Stimulated activated naive B cell treated with anti-CD40 and anti-IgM and Interleukin-4, amounts not matched to agents 10 μg/mL and 1 μg/mL and 100 μg/mL, for 72 hours (primary cell): ENCODE results near the gene ZNF41.

Source experiments
- ATAC-seq, 2 donors: fragments of 150-1000 bp; cut with Tn5 transposase; replicated peaks; 2 replicates each; pipeline ENCODE4 v1.10.0; 2021; ENCODE audit warnings: moderate library complexity in 1 of 2
- DNase-seq: peaks from one replicate; pipeline ENCODE4 v3.0.0; 2021
- H3K27ac Mint-ChIP-seq: one replicate; pipeline ENCODE4 v1.8.0; 2022; ENCODE audit warnings: mild to moderate bottlenecking, mixed read lengths
- H3K27me3 Mint-ChIP-seq, 2 donors: one replicate each; pipeline ENCODE4 v1.8.0; 2022; ENCODE audit warnings: mixed read lengths in 2 of 2
- H3K36me3 Mint-ChIP-seq, 2 donors: one replicate each; pipeline ENCODE4 v1.8.0; 2022; ENCODE audit warnings: mixed read lengths in 2 of 2, mild to moderate bottlenecking in 1 of 2
- H3K4me1 Mint-ChIP-seq, 2 donors: one replicate each; pipeline ENCODE4 v1.8.0; 2022; ENCODE audit warnings: mixed read lengths in 2 of 2, mild to moderate bottlenecking in 1 of 2
- H3K4me3 Mint-ChIP-seq, 2 donors: one replicate each; pipeline ENCODE4 v1.8.0; 2022; ENCODE audit warnings: mild to moderate bottlenecking in 2 of 2, mixed read lengths in 2 of 2, moderate library complexity in 1 of 2
- H3K9me3 Mint-ChIP-seq, 2 donors: one replicate each; pipeline ENCODE4 v1.8.0; 2022; ENCODE audit warnings: mixed read lengths in 2 of 2, mild to moderate bottlenecking in 1 of 2

Gene ZNF41

GRCh38 chrX:47413179-47413594 lies 69.8 kb downstream of the ZNF41 start:
- DNase-seq (no peak), ATAC-seq (no peak)
- Mint-ChIP-seq H3K27ac (no peak overlapping the region), H3K27me3 (no peaks in the 10 kb centered on the region), H3K4me1 (no peaks in the 10 kb centered on the region), H3K36me3 (peaks cover 37 to 46% of the 10 kb centered on the region in 2 donors), H3K9me3 (peaks cover 7 to 27% of the 10 kb centered on the region in 2 donors), H3K4me3 (no peak overlapping the region)
